Occipital lobe (tissue), 2 donors: ENCODE measurements around the gene C1QTNF4. TPM values are rescaled to one million over a fixed set of nuclear protein-coding genes. Genes with fewer than 3 reads are reported as not detected.
"Not testable (repeated sequence)": the region's sequence is repeated elsewhere in the genome, so short reads cannot be mapped to it uniquely, and the experiment has no call there.

Experiments
- DNase-seq: peaks from one replicate; lab custom pipeline; 2025; lab: John Stamatoyannopoulos, UW
- total RNA-seq: library from RNA; depleted of rRNA; stranded (reverse); fragments of >200 nt; gene quantifications from one replicate; pipeline ENCODE4 v1.2.3, GENCODE V29; 2014

The C1QTNF4 gene
- total RNA-seq = 16.7 TPM

- no peak for DNase-seq
These were observed at the start of gene C1QTNF4 for GRCh38 chr11:47593934-47594855. Gene C1QTNF4 (minus strand): TSS chr11:47594411. CDS start chr11:47590810, 3,601 bp downstream.

GRCh38 chr11:47642099-47642855 is 48.1 kb upstream of the C1QTNF4 start, which contains the start of gene MTCH2:
Gene MTCH2 (minus strand): TSS chr11:47642559. CDS start chr11:47642465, 94 bp downstream.
- peak; percentile 95 for DNase-seq

- DNase-seq = no peak
These were observed 47.4 kb upstream of the C1QTNF4 start for GRCh38 chr11:47641600-47642098.

- DNase-seq = not testable (repeated sequence)
These were observed 46.3 kb upstream of the C1QTNF4 start for GRCh38 chr11:47640506-47640905.

GRCh38 chr11:47636331-47636730 is 42.1 kb upstream of the C1QTNF4 start:
- not testable (repeated sequence) for DNase-seq

- no peak for DNase-seq
These were observed 37.3 kb upstream of the C1QTNF4 start for GRCh38 chr11:47631473-47631872.

- DNase-seq = no peak
These were observed 33.8 kb upstream of the C1QTNF4 start for GRCh38 chr11:47628026-47628425.

- no peak for DNase-seq
These were observed 32.0 kb upstream of the C1QTNF4 start for GRCh38 chr11:47626234-47626633.

GRCh38 chr11:47620836-47621378 is 26.7 kb upstream of the C1QTNF4 start:
- no peak for DNase-seq

- DNase-seq = no peak
These were observed 23.2 kb upstream of the C1QTNF4 start for GRCh38 chr11:47617417-47617809.

- DNase-seq = peak; percentile 65
These were observed 22.7 kb upstream of the C1QTNF4 start for GRCh38 chr11:47616726-47617416.

GRCh38 chr11:47615249-47615648 is 21.0 kb upstream of the C1QTNF4 start:
- no peak for DNase-seq

GRCh38 chr11:47611348-47611794 is 17.2 kb upstream of the C1QTNF4 start:
- no peak for DNase-seq

- no peak for DNase-seq
These were observed 15.5 kb upstream of the C1QTNF4 start for GRCh38 chr11:47609675-47610074.

GRCh38 chr11:47607380-47607779 is 13.2 kb upstream of the C1QTNF4 start:
- no peak for DNase-seq

- DNase-seq = no peak
These were observed 12.5 kb upstream of the C1QTNF4 start for GRCh38 chr11:47606731-47607130.

GRCh38 chr11:47605921-47606320 is 11.7 kb upstream of the C1QTNF4 start:
- no peak for DNase-seq

GRCh38 chr11:47603295-47603694 is 9.1 kb upstream of the C1QTNF4 start:
- DNase-seq = no peak

GRCh38 chr11:47599902-47600301 is 5.7 kb upstream of the C1QTNF4 start:
- DNase-seq = no peak

- DNase-seq = no peak
These were observed 1.8 kb upstream of the C1QTNF4 start for GRCh38 chr11:47595967-47596366.

- DNase-seq = no peak
These were observed 818 bp upstream of the C1QTNF4 start for GRCh38 chr11:47595029-47595428.
